Erythroblast (primary cell): ENCODE measurements around the gene TMEM244.

Source experiments
- GATA1 ChIP-seq: IDR thresholded peaks from 2 replicates; pipeline ENCODE4 v1.6.1; 2011; ENCODE audit warnings: low read depth, mild to moderate bottlenecking, control low read depth, low read length, moderate library complexity
- POLR2A ChIP-seq: IDR thresholded peaks from 2 replicates; pipeline ENCODE4 v1.6.1; 2011; ENCODE audit warnings: mild to moderate bottlenecking, low read length

GRCh38 chr6:129785047-129785755 lies 75.9 kb downstream of the TMEM244 start:
- no peak for TF ChIP-seq POLR2A
- TF ChIP-seq GATA1 = no peak
